NCI-H1048 (cell line): Measurements from ENCODE around the gene SLC6A15.

Experiments used
- DNase-seq: peaks from one replicate; lab custom pipeline; 2025; lab: John Stamatoyannopoulos, UW

The SLC6A15 gene

GRCh38 chr12:84874825-84875139 is 37.8 kb downstream of the SLC6A15 start:
- no peak for DNase-seq

- no peak for DNase-seq
Observed at GRCh38 chr12:84874125-84874824, 38.3 kb downstream of the SLC6A15 start.

- DNase-seq = no peak
Observed at GRCh38 chr12:84862186-84862585, 50.4 kb downstream of the SLC6A15 start.

GRCh38 chr12:84860718-84861117 is 51.9 kb downstream of the SLC6A15 start:
- no peak for DNase-seq

- DNase-seq = no peak
Observed at GRCh38 chr12:84858796-84859195, 53.8 kb downstream of the SLC6A15 start.

- no peak for DNase-seq
Observed at GRCh38 chr12:84857525-84858208, 54.9 kb downstream of the SLC6A15 start.

- no peak for DNase-seq
Observed at GRCh38 chr12:84856156-84856900, 56.3 kb downstream of the SLC6A15 start.

GRCh38 chr12:84843593-84844144 is 68.9 kb downstream of the SLC6A15 start:
- DNase-seq = no peak

GRCh38 chr12:84842406-84843013 is 70.1 kb downstream of the SLC6A15 start:
- no peak for DNase-seq

GRCh38 chr12:84841591-84841990 is 71.0 kb downstream of the SLC6A15 start:
- no peak for DNase-seq

- DNase-seq = no peak
Observed at GRCh38 chr12:84840356-84840755, 72.2 kb downstream of the SLC6A15 start.

- DNase-seq = no peak
Observed at GRCh38 chr12:84826925-84827324, 85.7 kb downstream of the SLC6A15 start.

- DNase-seq = no peak
Observed at GRCh38 chr12:84825149-84825548, 87.5 kb downstream of the SLC6A15 start.

GRCh38 chr12:84822525-84822924 is 90.1 kb downstream of the SLC6A15 start:
- DNase-seq = no peak

- DNase-seq = no peak
Observed at GRCh38 chr12:84816916-84817695, 95.5 kb downstream of the SLC6A15 start.

GRCh38 chr12:84814664-84815245 is 97.8 kb downstream of the SLC6A15 start:
- DNase-seq = no peak

GRCh38 chr12:84813780-84814663 is 98.6 kb downstream of the SLC6A15 start:
- DNase-seq = no peak

- DNase-seq = no peak
Observed at GRCh38 chr12:84811291-84811690, 101.3 kb downstream of the SLC6A15 start.

- DNase-seq = no peak
Observed at GRCh38 chr12:84810611-84811010, 102.0 kb downstream of the SLC6A15 start.
